ENCODE measurements around the gene WASHC2A.
"Not testable (repeated sequence)": the region's sequence is repeated elsewhere in the genome, so short reads cannot be mapped to it uniquely, and the experiment has no call there.

The WASHC2A gene

GRCh38 chr10:50102267-50102666 lies 34.5 kb downstream of the WASHC2A start:
- not testable (repeated sequence) for H3K9me3 ChIP-seq (replicated peaks; ENCODE audit: insufficient read depth, low read length); H3F3A ChIP-seq (ENCODE audit: insufficient read depth, low read length); H4K20me1 ChIP-seq (ENCODE audit: insufficient read depth, low read length); H3K27ac ChIP-seq (ENCODE audit: low read length); H3K4me1 ChIP-seq (ENCODE audit: low read length); H3K27me3 ChIP-seq (replicated peaks; ENCODE audit: insufficient read depth, low read length); H3K9me2 ChIP-seq (replicated peaks; ENCODE audit: insufficient read depth, low read length); H2AFZ ChIP-seq (ENCODE audit: low read length); H3K4me3 ChIP-seq (ENCODE audit: low read length); H3K79me2 ChIP-seq (ENCODE audit: low read length); H3K9ac ChIP-seq (ENCODE audit: low read length); H3K36me3 ChIP-seq (replicated peaks; ENCODE audit: insufficient read depth, low read length)
- peak overlapping the region; percentile 47; the same call in 1 of the 2 replicates for H3K4me2 ChIP-seq (ENCODE audit: low read depth, low read length)
- peak; percentile 49 for DNase-seq

GRCh38 chr10:50108999-50109698 lies 41.4 kb downstream of the WASHC2A start:
- H3K79me2 ChIP-seq (ENCODE audit: low read length); H3F3A ChIP-seq (ENCODE audit: insufficient read depth, low read length); H3K9ac ChIP-seq (ENCODE audit: low read length); H3K4me3 ChIP-seq (ENCODE audit: low read length); H3K27me3 ChIP-seq (replicated peaks; ENCODE audit: insufficient read depth, low read length); H2AFZ ChIP-seq (ENCODE audit: low read length); H4K20me1 ChIP-seq (ENCODE audit: insufficient read depth, low read length); H3K9me3 ChIP-seq (replicated peaks; ENCODE audit: insufficient read depth, low read length); DNase-seq; H3K36me3 ChIP-seq (replicated peaks; ENCODE audit: insufficient read depth, low read length); H3K9me2 ChIP-seq (replicated peaks; ENCODE audit: insufficient read depth, low read length); H3K4me2 ChIP-seq (ENCODE audit: low read depth, low read length); H3K27ac ChIP-seq (ENCODE audit: low read length); H3K4me1 ChIP-seq (ENCODE audit: low read length): not testable (repeated sequence)

GRCh38 chr10:50112419-50113112 lies 44.8 kb downstream of the WASHC2A start:
- H3K9me2 ChIP-seq (replicated peaks; ENCODE audit: insufficient read depth, low read length); H3K4me1 ChIP-seq (ENCODE audit: low read length); H3K9me3 ChIP-seq (replicated peaks; ENCODE audit: insufficient read depth, low read length); H4K20me1 ChIP-seq (ENCODE audit: insufficient read depth, low read length); H3F3A ChIP-seq (ENCODE audit: insufficient read depth, low read length); DNase-seq; H2AFZ ChIP-seq (ENCODE audit: low read length); H3K79me2 ChIP-seq (ENCODE audit: low read length); H3K4me3 ChIP-seq (ENCODE audit: low read length); H3K27me3 ChIP-seq (replicated peaks; ENCODE audit: insufficient read depth, low read length); H3K4me2 ChIP-seq (ENCODE audit: low read depth, low read length); H3K36me3 ChIP-seq (replicated peaks; ENCODE audit: insufficient read depth, low read length); H3K9ac ChIP-seq (ENCODE audit: low read length); H3K27ac ChIP-seq (ENCODE audit: low read length): not testable (repeated sequence)

- not testable (repeated sequence) for DNase-seq; H3K27ac ChIP-seq (ENCODE audit: low read length); H4K20me1 ChIP-seq (ENCODE audit: insufficient read depth, low read length); H3F3A ChIP-seq (ENCODE audit: insufficient read depth, low read length); H3K4me3 ChIP-seq (ENCODE audit: low read length); H3K36me3 ChIP-seq (replicated peaks; ENCODE audit: insufficient read depth, low read length); H3K9ac ChIP-seq (ENCODE audit: low read length); H3K4me1 ChIP-seq (ENCODE audit: low read length); H3K9me2 ChIP-seq (replicated peaks; ENCODE audit: insufficient read depth, low read length); H3K9me3 ChIP-seq (replicated peaks; ENCODE audit: insufficient read depth, low read length); H3K4me2 ChIP-seq (ENCODE audit: low read depth, low read length); H2AFZ ChIP-seq (ENCODE audit: low read length); H3K79me2 ChIP-seq (ENCODE audit: low read length); H3K27me3 ChIP-seq (replicated peaks; ENCODE audit: insufficient read depth, low read length)
Measured at GRCh38 chr10:50126765-50127164, 59.0 kb downstream of the WASHC2A start.

GRCh38 chr10:50127770-50128292 lies 60.1 kb downstream of the WASHC2A start:
- H3K36me3 ChIP-seq (replicated peaks; ENCODE audit: insufficient read depth, low read length); H3K9me3 ChIP-seq (replicated peaks; ENCODE audit: insufficient read depth, low read length); H3K27me3 ChIP-seq (replicated peaks; ENCODE audit: insufficient read depth, low read length); H3K27ac ChIP-seq (ENCODE audit: low read length); H3K4me1 ChIP-seq (ENCODE audit: low read length); H3K4me2 ChIP-seq (ENCODE audit: low read depth, low read length); H4K20me1 ChIP-seq (ENCODE audit: insufficient read depth, low read length); H3K79me2 ChIP-seq (ENCODE audit: low read length); H2AFZ ChIP-seq (ENCODE audit: low read length); H3K9me2 ChIP-seq (replicated peaks; ENCODE audit: insufficient read depth, low read length); H3K9ac ChIP-seq (ENCODE audit: low read length); H3F3A ChIP-seq (ENCODE audit: insufficient read depth, low read length); H3K4me3 ChIP-seq (ENCODE audit: low read length): not testable (repeated sequence)
- DNase-seq = peak; percentile 6

GRCh38 chr10:50131245-50131965 lies 63.7 kb downstream of the WASHC2A start:
- not testable (repeated sequence) for H3K36me3 ChIP-seq (replicated peaks; ENCODE audit: insufficient read depth, low read length); H3F3A ChIP-seq (ENCODE audit: insufficient read depth, low read length); H3K9me3 ChIP-seq (replicated peaks; ENCODE audit: insufficient read depth, low read length); DNase-seq; H3K79me2 ChIP-seq (ENCODE audit: low read length); H3K27ac ChIP-seq (ENCODE audit: low read length); H2AFZ ChIP-seq (ENCODE audit: low read length); H3K4me2 ChIP-seq (ENCODE audit: low read depth, low read length); H3K4me3 ChIP-seq (ENCODE audit: low read length); H3K4me1 ChIP-seq (ENCODE audit: low read length); H3K9me2 ChIP-seq (replicated peaks; ENCODE audit: insufficient read depth, low read length); H3K9ac ChIP-seq (ENCODE audit: low read length); H3K27me3 ChIP-seq (replicated peaks; ENCODE audit: insufficient read depth, low read length); H4K20me1 ChIP-seq (ENCODE audit: insufficient read depth, low read length)

GRCh38 chr10:50132322-50132721 lies 64.6 kb downstream of the WASHC2A start:
- not testable (repeated sequence) for H3K27me3 ChIP-seq (replicated peaks; ENCODE audit: insufficient read depth, low read length); H4K20me1 ChIP-seq (ENCODE audit: insufficient read depth, low read length); H3K4me2 ChIP-seq (ENCODE audit: low read depth, low read length); H3K79me2 ChIP-seq (ENCODE audit: low read length); DNase-seq; H3F3A ChIP-seq (ENCODE audit: insufficient read depth, low read length); H3K9me3 ChIP-seq (replicated peaks; ENCODE audit: insufficient read depth, low read length); H3K4me1 ChIP-seq (ENCODE audit: low read length); H3K9ac ChIP-seq (ENCODE audit: low read length); H3K9me2 ChIP-seq (replicated peaks; ENCODE audit: insufficient read depth, low read length); H3K27ac ChIP-seq (ENCODE audit: low read length); H3K36me3 ChIP-seq (replicated peaks; ENCODE audit: insufficient read depth, low read length); H3K4me3 ChIP-seq (ENCODE audit: low read length); H2AFZ ChIP-seq (ENCODE audit: low read length)

All from MM.1S (cell line).